HUES64 (cell line): ENCODE results near the gene DUSP28.

Experiments used
- H3K27ac ChIP-seq: 2 replicates; pipeline ENCODE4 v1.7.0; 2013; ENCODE audit warnings: low read depth, low read length, inconsistent platforms
- H3K27me3 ChIP-seq: 2 replicates; pipeline ENCODE4 v1.6.1; 2013; ENCODE audit warnings: mild to moderate bottlenecking, low read length; ENCODE audit not compliant: insufficient read depth
- H3K36me3 ChIP-seq: 2 replicates; pipeline ENCODE4 v1.6.1; 2013; ENCODE audit warnings: mild to moderate bottlenecking, low read length; ENCODE audit not compliant: insufficient read depth
- H3K4me1 ChIP-seq: 2 replicates; pipeline ENCODE4 v1.6.1; 2013; ENCODE audit warnings: mild to moderate bottlenecking, low read length, moderate library complexity; ENCODE audit not compliant: insufficient read depth
- H3K4me3 ChIP-seq: 2 replicates; pipeline ENCODE4 v1.5.1; 2013; ENCODE audit warnings: mild to moderate bottlenecking, low read length, moderate library complexity
- H3K9ac ChIP-seq: 2 replicates; pipeline ENCODE4 v1.6.1; 2013; ENCODE audit warnings: mild to moderate bottlenecking, low read depth, low read length
- H3K9me3 ChIP-seq: 2 replicates; pipeline ENCODE4 v1.6.1; 2013; ENCODE audit warnings: low read depth, low read length; ENCODE audit not compliant: insufficient read depth
- WGBS: fragments of 150-250, 120-280 bp; methylation state at CpG from one replicate; pipeline ENCODE4 v1.1.7; 2013; ENCODE audit warnings: missing lambda C conversion rate; 5-methylcytosine and 5-hydroxymethylcytosine counted together

The DUSP28 gene

GRCh38 chr2:240598311-240598911 lies 38.3 kb downstream of the DUSP28 start:
- Histone ChIP-seq H3K27me3 (no peaks in the 10 kb centered on the region), H3K9ac (no peak overlapping the region), H3K27ac (no peak overlapping the region), H3K9me3 (no peaks in the 10 kb centered on the region), H3K36me3 (peaks cover 9% of the 10 kb centered on the region; the same call in 1 of the 2 replicates), H3K4me3 (no peak overlapping the region), H3K4me1 (no peaks in the 10 kb centered on the region)
- WGBS: 94% methylated on average over 17 of the region's 17 CpGs

- no peak overlapping the region for H3K9ac ChIP-seq
- no peaks in the 10 kb centered on the region for H3K27me3 ChIP-seq
- H3K36me3 ChIP-seq: peaks cover 8% of the 10 kb centered on the region; the same call in 1 of the 2 replicates
- no peaks in the 10 kb centered on the region for H3K4me1 ChIP-seq
- H3K27ac ChIP-seq: no peak overlapping the region
- WGBS: 92% methylated on average over 11 of the region's 11 CpGs
- H3K9me3 ChIP-seq: no peaks in the 10 kb centered on the region
- H3K4me3 ChIP-seq: no peak overlapping the region
Observed at GRCh38 chr2:240599141-240599583, 39.0 kb downstream of the DUSP28 start.

DNA sequence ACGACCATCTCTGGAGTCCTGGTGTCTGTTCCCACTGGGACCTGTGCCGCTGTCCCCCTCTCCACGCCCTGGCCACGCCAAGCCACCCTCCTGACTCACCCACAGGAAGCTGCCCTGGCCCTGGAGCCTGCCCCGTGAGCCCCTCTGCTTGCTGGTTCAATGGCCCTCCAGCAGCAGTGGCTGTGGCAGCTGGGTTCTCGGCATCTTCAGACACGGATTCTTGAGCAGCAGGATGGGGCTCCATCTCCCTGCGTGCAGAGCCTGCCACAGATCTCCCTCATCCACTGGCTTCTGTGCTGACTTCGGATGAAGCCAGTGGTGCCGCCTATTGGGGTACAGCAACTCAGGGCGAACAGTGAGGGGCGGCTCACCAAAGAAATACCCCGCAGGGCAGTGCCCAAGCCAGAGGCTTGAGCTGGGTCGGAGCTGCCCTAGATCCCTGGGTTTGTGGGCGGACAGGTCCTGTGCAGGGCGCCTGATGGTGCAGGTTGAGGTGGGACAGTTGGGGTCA lies 40.3 kb downstream of the DUSP28 start:
- Histone ChIP-seq H3K27me3 (no peaks in the 10 kb centered on the region), H3K4me1 (no peaks in the 10 kb centered on the region), H3K36me3 (peaks cover 8% of the 10 kb centered on the region; the same call in 1 of the 2 replicates)

GRCh38 chr2:240601061-240601830 lies 41.1 kb downstream of the DUSP28 start:
- Histone ChIP-seq H3K27me3 (no peaks in the 10 kb centered on the region), H3K9ac (no peak overlapping the region), H3K27ac (no peak overlapping the region), H3K4me3 (no peak overlapping the region), H3K36me3 (peaks cover 8% of the 10 kb centered on the region; the same call in 1 of the 2 replicates), H3K4me1 (no peaks in the 10 kb centered on the region), H3K9me3 (no peaks in the 10 kb centered on the region)
- WGBS: 88% methylated on average over 20 of the region's 20 CpGs

More for the DNA sequence above, 40.3 kb downstream of the DUSP28 start:
- WGBS: 95% methylated on average over 16 of the region's 16 CpGs
- Histone ChIP-seq H3K9ac (no peak overlapping the region), H3K27ac (no peak overlapping the region), H3K9me3 (no peaks in the 10 kb centered on the region), H3K4me3 (no peak overlapping the region)

GRCh38 chr2:240601831-240602160 lies 41.6 kb downstream of the DUSP28 start:
- Histone ChIP-seq H3K4me3 (no peak overlapping the region), H3K27ac (no peak overlapping the region), H3K9me3 (no peaks in the 10 kb centered on the region), H3K36me3 (peaks cover 8% of the 10 kb centered on the region; the same call in 1 of the 2 replicates), H3K9ac (no peak overlapping the region), H3K4me1 (no peaks in the 10 kb centered on the region), H3K27me3 (no peaks in the 10 kb centered on the region)
- WGBS: 95% methylated on average over 11 of the region's 11 CpGs

DNA sequence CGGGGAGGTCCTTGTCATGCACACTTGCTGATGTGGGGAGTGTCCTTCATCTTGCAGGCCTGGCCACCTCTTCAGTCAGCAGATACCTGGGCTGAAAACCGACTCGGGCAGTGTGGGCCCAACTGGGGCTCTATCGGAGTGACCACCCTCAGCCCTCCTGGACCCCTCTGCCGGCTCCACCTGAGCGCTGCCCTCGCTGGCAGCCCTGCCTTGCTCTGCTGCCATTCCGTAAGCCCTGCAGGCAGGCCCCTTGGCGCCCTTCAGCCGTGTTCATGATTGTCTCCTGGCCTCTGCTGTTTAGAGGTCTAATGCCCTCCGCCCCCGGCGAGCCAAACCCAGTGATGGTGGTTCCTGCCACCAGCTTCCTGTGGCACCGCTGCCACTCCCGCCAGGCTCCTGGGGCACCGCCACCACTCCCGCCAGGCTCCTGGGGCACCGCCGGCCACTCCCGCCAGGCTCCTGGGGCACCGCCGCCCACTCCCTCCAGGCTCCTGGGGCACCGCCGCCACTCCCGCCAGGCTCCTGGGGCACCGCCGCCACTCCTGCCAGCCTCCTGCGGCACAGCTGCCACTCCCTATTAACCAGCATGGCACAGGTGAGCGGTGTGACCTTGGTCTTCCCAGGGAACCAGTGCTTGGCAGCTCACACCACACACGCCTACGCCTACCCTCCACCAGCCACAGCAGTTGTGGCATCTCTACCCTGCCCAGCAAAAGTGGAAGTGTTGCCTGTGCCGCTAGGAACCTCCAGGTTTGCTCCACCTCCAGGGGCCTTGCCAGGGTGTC lies 42.3 kb downstream of the DUSP28 start:
- Histone ChIP-seq H3K4me1 (no peaks in the 10 kb centered on the region), H3K9me3 (no peaks in the 10 kb centered on the region), H3K4me3 (no peak overlapping the region), H3K36me3 (peaks cover 8% of the 10 kb centered on the region; the same call in 1 of the 2 replicates), H3K27me3 (no peaks in the 10 kb centered on the region), H3K9ac (no peak overlapping the region), H3K27ac (no peak overlapping the region)
- WGBS: 93% methylated on average over 32 of the region's 32 CpGs

DNA sequence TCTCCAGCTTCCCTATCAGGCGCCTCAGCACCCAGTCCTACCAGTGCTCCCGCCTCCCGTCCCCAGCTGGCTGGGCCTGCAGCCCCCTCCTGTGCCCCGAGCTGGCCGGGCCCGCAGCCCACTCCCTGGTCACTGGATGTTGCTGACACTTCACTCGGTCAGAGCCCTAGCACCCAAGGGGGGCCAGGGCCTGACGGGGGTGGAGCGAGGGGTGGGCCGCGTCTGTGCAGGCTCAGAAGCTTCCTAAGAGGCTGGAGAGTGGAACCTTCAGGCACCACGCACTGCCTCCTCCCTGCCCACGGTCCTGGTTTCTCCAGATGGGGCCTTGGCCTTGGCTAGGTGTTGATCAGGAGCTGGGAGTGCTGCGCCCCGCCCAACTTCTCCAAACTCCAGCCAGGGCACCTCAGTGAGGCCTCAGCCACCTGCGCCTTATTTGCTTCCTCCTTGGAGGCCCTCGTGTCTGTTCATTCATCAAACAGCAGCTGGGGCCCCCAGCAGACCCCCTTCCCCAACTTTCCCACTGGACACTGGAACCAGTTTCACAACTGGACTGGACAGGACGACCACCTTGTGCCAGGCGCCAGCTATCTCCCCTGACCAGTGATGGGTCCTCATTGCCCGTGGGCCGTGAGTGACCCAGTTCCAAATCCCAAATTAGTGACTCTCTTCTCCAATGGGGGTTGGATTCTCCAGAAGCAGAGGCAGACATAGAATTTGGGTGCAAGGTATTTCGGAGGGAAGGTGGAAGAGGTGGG lies 43.1 kb downstream of the DUSP28 start:
- no peaks in the 10 kb centered on the region for H3K4me1 ChIP-seq
- no peak overlapping the region for H3K4me3 ChIP-seq
- WGBS: 92% methylated on average over 22 of the region's 22 CpGs
- no peaks in the 10 kb centered on the region for H3K9me3 ChIP-seq
- peaks cover 8% of the 10 kb centered on the region; the same call in 1 of the 2 replicates for H3K36me3 ChIP-seq
- H3K27me3 ChIP-seq: no peaks in the 10 kb centered on the region
- no peak overlapping the region for H3K9ac ChIP-seq
- no peak overlapping the region for H3K27ac ChIP-seq

- Histone ChIP-seq H3K9me3 (no peaks in the 10 kb centered on the region), H3K27me3 (peaks cover 3% of the 10 kb centered on the region; the same call in 1 of the 2 replicates), H3K4me1 (no peaks in the 10 kb centered on the region), H3K9ac (no peak overlapping the region), H3K27ac (no peak overlapping the region), H3K36me3 (peaks cover 8% of the 10 kb centered on the region; the same call in 1 of the 2 replicates), H3K4me3 (no peak overlapping the region)
- 94% methylated on average over 10 of the region's 10 CpGs for WGBS
Observed at GRCh38 chr2:240603846-240604245, 43.7 kb downstream of the DUSP28 start.

DNA sequence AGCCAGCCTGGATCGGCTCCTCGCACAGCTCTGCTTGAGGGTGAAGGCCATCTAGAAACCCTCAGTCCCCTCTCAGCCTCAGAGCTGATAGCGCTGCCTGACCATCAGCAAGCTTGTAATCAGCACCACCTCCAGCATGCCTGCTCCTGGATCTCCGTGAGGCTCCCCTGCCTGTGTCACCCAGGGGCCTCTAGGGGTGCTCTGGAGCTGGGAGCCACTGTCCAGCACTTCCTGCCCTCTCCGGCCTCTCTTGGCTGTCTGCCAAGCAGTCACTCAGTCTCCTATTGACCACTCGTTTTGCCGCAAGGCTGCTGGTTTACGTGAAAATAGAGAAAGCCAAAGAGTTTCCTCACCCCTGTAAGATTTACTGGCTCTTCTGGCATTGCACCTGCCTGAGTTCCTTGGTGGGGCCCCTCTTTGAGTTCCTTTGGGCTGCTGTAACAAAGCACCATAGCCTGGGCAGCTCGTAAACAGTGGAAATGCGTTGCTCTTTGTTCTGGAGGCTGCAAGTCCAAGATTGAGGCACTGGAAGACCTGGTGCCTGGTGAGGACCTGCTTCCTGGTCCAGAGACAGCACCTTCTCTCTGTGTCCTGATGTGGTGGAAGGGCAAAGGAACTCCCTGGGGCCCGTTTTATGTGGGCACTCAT lies 44.3 kb downstream of the DUSP28 start:
- WGBS: 63% methylated on average over 11 of the region's 11 CpGs
- H3K4me3 ChIP-seq: no peak overlapping the region

More for the DNA sequence above, 44.3 kb downstream of the DUSP28 start:
- peaks cover 7% of the 10 kb centered on the region; the same call in 1 of the 2 replicates for H3K36me3 ChIP-seq
- no peak overlapping the region for H3K9ac ChIP-seq
- no peak overlapping the region for H3K27ac ChIP-seq
- H3K27me3 ChIP-seq: peaks cover 6% of the 10 kb centered on the region; the same call in 1 of the 2 replicates
- H3K9me3 ChIP-seq: no peaks in the 10 kb centered on the region
- H3K4me1 ChIP-seq: no peaks in the 10 kb centered on the region
